Stimulated activated CD4-positive, alpha-beta T cell treated with anti-CD3 and anti-CD28 coated beads, Interleukin-1b, Interleukin-23, amount 100 ng/mL, for 4 hours (primary cell): Measurements from ENCODE around the gene PRKG1.
A peak's percentile ranks its signal among the peaks of the same experiment; 100 is the strongest.
"Not testable (repeated sequence)": the region's sequence is repeated elsewhere in the genome, so short reads cannot be mapped to it uniquely, and the experiment has no call there.

ENCODE experiments used
- DNase-seq, 2 donors: peaks; one replicate each; pipeline ENCODE4 v3.0.0-alpha.2; 2020; ENCODE audit warnings: low read depth in 2 of 2

Gene PRKG1

GRCh38 chr10:52212802-52213201, 1138.5 kb downstream of the PRKG1 start:
- DNase-seq = no peak

DNA sequence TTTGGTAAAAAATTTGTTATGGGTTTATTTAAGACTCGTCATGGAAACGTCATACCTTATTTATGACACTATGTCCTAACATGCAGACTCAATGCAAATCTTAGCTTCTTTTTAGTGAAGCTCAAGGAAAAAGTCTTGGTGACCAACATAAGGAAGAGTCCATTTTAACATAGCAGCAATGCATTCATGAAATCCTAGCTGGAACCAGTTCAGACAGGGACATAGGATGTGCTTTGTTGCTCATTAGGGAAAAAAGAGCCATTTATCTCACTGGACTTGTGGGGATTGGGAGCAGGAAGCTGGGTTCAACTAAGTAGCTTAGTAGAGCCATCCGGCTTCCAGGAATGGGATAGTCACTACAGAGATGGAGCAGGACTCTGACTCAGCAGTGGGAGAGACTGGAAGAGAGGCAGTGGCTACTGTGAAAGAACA, 1139.0 kb downstream of the PRKG1 start:
- DNase-seq = no peak

DNA sequence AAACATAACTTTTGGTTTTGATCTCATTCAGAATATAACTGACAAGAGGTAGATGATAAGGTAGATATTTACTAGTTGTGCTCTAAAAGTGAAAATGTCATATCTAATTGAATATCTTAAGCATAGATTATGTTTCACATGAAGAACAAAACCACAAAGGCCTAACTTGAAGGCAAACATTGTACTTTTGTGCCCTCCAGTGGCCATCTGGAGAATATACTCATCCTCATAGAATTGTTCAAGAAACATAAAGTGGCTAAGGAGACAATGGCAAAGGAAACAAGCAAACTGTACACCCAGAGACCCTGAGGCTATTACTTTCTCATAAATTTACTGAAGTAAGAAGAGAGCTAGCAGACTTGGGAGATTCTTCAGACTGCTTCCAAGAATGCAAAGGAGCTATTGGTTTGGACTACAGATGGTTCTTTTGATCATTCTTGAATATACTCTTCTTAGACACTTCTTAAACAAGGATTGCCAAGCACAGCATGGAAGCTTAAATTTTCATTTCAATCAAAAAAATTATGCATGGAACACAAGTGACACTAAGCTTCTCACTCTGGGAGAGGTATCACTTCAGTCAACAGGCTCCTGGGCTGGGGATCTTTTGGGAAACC, 1141.6 kb downstream of the PRKG1 start:
- DNase-seq = peak in 1 of 2 donors; percentile 8

DNA sequence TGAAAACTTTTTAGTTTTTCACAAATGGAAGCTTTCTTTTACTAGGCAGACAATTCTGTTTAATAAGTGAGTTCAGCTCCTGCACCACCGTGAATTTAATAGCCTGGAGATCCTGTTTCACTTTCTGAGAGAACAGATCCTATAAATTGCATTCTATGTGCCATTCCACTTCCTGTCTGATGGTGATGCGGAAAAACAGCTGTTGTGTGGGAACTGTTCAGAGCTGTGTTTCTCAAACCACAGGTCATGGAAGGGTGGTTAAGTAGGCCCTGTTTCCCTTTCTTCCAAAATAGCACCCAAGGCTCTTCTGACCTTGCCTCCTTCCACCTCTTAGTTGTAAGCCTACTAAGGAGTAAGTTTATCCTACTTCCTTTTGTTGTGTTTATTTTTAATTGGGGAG, 1142.6 kb downstream of the PRKG1 start:
- no peak for DNase-seq

DNA sequence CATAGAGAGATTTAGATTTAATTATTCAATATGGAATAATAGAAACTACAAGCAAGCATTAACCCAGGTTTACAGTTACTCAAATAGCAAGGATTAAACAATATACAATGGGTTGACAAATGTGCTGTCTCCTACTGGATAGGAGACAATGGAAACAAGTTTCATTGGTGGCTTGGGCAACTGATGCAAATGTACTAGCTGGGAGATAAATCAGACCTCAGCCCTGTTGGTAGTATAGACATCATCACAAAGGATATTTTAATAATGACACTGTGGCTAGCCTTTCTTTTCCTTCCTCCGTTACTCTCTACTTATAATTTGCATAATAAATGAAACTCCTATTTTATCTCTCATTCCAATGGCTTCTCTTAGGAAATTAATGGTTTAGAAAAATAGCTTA, 1143.2 kb downstream of the PRKG1 start:
- DNase-seq = no peak

DNA sequence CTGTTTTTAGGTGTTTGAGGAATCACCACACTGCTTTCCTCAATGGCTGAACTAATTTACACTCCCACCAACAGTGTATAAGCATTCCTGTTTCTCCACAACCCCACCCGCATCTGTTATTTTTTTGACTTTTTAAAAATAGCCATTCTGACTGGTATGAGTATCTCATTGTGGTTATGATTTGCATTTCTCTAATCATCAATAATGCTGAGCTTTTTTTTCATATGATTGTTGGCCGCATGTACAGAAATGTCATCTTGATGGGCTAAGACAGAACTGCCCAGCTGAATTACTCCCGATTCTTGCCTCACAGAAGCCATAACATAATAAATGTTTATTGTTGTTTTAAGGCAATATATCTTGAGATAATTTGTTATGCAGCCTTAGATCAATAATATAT, 1146.7 kb downstream of the PRKG1 start:
- no peak for DNase-seq

DNA sequence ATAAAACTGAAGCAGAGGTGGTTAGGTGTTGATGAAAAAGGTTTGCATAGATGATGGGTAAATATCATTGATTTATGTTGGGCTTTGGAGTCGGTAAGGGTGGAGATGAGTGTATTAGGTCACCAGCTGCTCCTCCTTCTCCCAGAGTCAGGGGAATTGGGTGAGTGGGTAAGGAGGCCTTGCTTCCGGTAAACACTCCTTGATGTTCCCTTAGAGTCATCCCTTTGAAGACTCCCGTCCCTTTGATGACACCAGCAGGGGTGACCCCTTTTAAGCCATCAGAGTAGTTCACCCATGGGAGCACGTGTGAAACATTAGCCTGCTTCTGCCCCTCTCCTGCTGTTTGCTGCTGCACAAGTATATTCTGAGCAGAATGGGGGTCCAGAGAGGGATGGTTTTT, 1147.6 kb downstream of the PRKG1 start:
- DNase-seq = no peak

DNA sequence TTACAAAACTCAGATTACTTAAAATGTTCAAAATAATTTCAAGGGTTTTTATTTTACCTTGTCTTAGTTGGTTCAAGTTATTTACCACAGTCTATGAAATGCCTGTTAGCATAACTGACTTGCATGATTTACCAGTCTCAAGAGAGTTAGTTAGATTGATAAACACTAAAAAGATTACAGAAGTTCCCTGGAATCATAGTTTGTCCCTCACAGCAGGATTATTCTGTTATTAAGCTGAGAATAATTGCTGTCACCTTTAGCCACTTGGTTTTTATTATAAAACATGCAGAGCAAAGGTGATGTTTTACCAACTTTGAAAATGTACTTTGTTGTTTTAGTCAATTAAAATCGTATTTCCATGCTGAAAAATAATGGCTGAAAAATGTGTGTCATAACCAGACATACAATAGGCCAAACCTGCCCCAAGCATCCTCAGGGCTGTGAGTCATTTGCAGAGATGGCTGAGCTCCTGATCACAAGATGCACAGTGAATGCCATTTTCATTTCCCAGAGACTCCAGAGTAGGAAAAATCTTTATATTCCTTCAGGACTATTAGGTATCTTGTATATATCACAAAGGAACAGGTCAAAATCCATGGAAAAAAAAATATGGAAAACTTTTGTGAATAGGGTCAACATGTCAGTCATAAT, 1152.0 kb downstream of the PRKG1 start:
- DNase-seq = no peak

DNA sequence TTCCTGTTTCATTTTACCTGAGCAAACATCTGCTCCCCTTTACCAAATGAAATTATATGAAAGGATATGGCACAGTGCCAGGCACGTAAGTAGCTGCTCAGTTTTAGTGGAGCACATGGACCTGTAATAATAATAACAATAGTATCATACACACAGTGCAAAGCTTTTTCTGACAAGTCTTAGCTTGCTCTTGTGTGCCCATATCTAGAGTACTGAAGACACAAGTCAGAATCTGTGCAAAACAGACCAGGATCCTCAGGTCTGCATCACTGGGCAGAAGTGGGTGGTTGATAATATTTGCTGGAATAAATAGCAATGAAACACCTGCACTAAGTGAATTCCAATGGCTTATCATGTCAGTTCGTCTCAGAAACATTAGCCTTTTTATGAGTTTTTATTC, 1154.3 kb downstream of the PRKG1 start:
- no peak for DNase-seq

DNA sequence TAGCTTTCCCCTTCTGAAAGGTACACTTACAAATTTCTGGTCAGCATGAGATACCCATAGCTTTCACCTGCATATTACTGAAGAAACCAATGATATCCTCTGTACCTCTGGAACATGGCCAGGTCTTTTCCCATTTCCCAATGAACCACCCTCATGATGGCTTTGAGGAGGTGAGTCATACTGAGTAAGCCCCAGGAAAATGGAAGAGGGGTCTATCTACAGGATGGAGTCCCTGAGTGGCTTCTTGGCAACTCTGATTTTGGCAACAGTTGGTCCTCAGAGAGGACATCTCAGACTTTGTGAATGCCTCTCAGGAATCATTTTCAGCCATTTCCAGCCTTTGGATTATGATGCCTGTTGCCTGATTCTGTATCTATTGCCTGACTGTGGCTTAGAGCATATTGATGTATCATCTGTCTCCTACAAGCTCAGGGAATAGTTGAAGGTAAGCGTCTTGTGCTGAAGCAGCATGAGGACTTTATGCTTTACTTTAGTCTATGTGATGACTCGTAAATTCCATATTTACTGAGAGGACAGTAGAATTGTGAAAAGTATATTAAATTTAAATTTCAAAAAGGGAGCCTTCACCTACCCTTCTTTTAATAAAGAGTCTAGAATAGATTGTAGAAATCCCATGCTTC, 1155.1 kb downstream of the PRKG1 start:
- DNase-seq = no peak

DNA sequence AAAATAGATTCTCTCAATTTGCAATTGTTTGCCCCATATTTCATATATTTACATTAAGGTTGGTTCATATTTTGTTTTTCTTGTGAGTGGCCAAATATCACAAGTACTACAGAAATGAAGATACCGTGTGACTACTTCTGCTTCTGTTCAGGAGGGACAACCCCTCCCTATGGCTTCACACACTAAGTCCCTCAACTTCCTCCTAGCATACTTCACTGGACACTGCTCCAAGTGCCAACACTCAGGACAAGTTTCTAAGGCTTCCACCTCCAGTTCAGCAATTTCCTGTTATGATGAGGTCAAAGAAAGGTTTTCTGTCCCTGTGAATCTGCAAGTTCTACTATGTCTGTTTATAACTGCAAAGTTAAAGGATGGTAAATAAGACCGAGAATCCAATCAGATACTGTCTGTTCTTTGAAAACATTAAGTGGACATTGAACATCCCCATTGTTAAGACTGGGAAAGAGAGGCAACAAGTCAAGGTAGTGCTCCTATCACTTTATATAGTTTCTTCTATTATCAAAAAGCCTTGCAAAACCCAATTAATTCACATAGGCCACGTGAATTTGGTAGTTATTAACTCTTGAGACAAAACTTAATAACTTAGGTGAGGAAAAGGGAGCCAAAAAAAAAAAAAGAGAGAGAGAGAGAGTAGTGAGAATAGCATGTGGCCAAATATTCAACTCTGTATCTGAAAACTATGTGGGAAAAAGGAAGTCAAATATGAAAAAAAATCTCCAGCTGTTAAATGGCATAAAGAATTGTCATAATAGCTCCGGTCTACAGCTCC, 1158.5 kb downstream of the PRKG1 start:
- no peak for DNase-seq

DNA sequence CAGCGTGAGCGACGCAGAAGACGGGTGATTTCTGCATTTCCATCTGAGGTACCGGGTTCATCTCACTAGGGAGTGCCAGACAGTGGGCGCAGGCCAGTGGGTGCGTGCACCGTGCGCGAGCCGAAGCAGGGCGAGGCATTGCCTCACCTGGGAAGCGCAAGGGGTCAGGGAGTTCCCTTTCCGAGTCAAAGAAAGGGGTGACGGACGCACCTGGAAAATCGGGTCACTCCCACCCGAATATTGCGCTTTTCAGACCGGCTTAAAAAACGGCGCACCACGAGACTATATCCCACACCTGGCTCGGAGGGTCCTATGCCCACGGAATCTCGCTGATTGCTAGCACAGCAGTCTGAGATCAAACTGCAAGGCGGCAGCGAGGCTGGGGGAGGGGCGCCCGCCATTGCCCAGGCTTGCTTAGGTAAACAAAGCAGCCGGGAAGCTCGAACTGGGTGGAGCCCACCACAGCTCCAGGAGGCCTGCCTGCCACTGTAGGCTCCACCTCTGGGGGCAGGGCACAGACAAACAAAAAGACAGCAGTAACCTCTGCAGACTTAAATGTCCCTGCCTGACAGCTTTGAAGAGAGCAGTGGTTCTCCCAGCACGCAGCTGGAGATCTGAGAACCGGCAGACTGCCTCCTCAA, 1159.2 kb downstream of the PRKG1 start:
- not testable (repeated sequence) for DNase-seq

DNA sequence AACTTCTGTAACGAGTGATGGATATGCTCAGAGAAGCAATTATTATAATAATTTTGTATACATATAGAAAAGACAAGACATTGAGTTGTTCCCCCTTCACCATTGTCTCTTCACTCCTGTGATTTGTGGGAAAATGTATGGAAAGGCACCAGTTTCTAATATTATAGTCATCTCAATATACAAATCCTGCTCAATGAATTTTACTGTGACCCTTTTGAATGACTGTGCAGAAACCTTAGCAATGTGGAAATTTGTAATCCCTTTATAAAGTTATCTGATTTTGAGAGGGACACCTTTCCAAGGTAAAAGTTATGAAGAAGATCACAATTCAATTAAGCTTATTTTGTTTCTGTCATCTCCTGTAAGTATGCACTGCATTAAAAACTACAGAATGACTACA, 1165.5 kb downstream of the PRKG1 start:
- DNase-seq = no peak

DNA sequence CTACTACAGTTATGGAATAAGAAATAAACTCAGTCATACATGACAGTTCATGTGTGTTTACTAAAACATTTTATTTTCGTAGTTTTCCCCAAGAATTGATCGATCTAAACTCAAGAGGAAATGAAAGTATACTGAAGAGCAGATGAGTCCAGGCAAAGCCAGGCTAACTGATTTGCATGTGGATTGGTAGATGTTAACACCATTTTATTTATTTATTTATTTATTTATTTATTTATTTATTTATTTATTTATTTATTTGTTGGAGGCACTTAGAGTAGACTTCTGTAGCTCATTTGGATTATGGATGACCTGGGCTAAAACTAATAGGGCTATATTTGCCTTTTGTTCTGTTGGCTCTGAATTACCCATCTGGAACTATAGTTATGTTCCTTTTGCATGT, 1171.3 kb downstream of the PRKG1 start:
- DNase-seq = no peak

- DNase-seq = not testable (repeated sequence)
These were observed 1173.6 kb downstream of the PRKG1 start for GRCh38 chr10:52247929-52248328.

DNA sequence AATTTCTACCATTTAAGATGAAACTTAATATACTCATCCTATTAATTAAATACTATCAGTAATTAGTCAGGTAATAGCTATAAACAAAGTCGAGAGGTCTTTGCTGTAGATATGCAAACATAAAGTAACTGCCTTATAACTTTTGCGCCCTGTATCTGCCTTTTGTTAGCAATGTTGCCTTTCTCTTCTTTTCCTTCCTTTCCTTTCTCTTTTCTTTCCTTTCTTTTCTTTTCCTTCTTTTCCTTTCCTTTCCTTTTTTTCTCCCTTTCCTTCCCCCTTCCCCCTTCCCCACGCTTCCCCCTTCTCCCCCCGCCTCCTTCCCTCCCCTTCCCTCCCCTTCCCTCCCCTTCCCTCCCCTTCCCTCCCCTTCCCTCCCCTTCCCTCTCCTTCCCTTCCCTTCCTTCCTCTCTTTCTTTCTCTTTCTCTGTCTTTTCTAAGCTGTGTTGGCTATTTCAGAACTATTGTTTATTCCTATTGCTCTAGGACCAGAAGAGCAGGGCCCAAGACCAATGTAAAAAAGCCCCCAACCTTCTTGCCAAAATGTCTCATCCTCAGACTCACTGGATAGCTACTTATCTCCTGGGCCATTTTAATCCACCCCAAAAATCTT, 1174.5 kb downstream of the PRKG1 start:
- DNase-seq = no peak

- no peak for DNase-seq
These were observed 1175.6 kb downstream of the PRKG1 start for GRCh38 chr10:52249850-52250395.

- no peak for DNase-seq
These were observed 1176.2 kb downstream of the PRKG1 start for GRCh38 chr10:52250510-52250909.

GRCh38 chr10:52252307-52252706, 1178.0 kb downstream of the PRKG1 start:
- no peak for DNase-seq

- DNase-seq = no peak
These were observed 1182.8 kb downstream of the PRKG1 start for GRCh38 chr10:52256832-52257691.
